ENCODE results near the gene EDEM1.
A peak's percentile ranks its signal among the peaks of the same experiment; 100 is the strongest.
"Not testable (repeated sequence)": the region's sequence is repeated elsewhere in the genome, so short reads cannot be mapped to it uniquely, and the experiment has no call there.

EDEM1 gene

GRCh38 chr3:5179036-5179435 lies 8.5 kb upstream of the EDEM1 start:
- DNase-seq: not testable (repeated sequence)

GRCh38 chr3:5181469-5182141 lies 5.9 kb upstream of the EDEM1 start:
- no peak for DNase-seq

GRCh38 chr3:5183714-5184113 lies 3.8 kb upstream of the EDEM1 start:
- DNase-seq: not testable (repeated sequence)

GRCh38 chr3:5184499-5184898 lies 3.0 kb upstream of the EDEM1 start:
- no peak for DNase-seq

GRCh38 chr3:5185093-5185673 lies 2.3 kb upstream of the EDEM1 start:
- DNase-seq: no peak

GRCh38 chr3:5186089-5186857 lies 1.2 kb upstream of the EDEM1 start:
- DNase-seq: no peak

GRCh38 chr3:5186858-5187155 lies 700 bp upstream of the EDEM1 start:
- no peak for DNase-seq

GRCh38 chr3:5187920-5188418 lies 462 bp downstream of the EDEM1 start:
- DNase-seq: peak; percentile 53

- peak; percentile 61 for DNase-seq
Observed at GRCh38 chr3:5188419-5189221, 1.1 kb downstream of the EDEM1 start.

- no peak for DNase-seq
Observed at GRCh38 chr3:5190147-5190791, 2.8 kb downstream of the EDEM1 start.

GRCh38 chr3:5191555-5192304 lies 4.2 kb downstream of the EDEM1 start:
- no peak for DNase-seq

- peak; percentile 21 for DNase-seq
Observed at GRCh38 chr3:5192571-5193365, 5.3 kb downstream of the EDEM1 start.

- DNase-seq: no peak
Observed at GRCh38 chr3:5194341-5194740, 6.8 kb downstream of the EDEM1 start.

GRCh38 chr3:5194801-5195509 lies 7.4 kb downstream of the EDEM1 start:
- peak; percentile 43 for DNase-seq

GRCh38 chr3:5195605-5196004 lies 8.1 kb downstream of the EDEM1 start:
- no peak for DNase-seq

GRCh38 chr3:5197022-5197421 lies 9.5 kb downstream of the EDEM1 start:
- no peak for DNase-seq

- peak; percentile 45 for DNase-seq
Observed at GRCh38 chr3:5197470-5198312, 10.2 kb downstream of the EDEM1 start.

GRCh38 chr3:5198313-5198677 lies 10.8 kb downstream of the EDEM1 start:
- DNase-seq: no peak

- DNase-seq: no peak
Observed at GRCh38 chr3:5198986-5199731, 11.7 kb downstream of the EDEM1 start.
